MM.1S (cell line): ENCODE data around the gene PRR14.

Experiments
- DNase-seq: peaks from one replicate; pipeline ENCODE4 v3.0.0-alpha.2; 2015
- H2AFZ ChIP-seq: fragments of 300-600 bp; sonication (generic); 2 replicates; pipeline ENCODE4 v1.6.0; 2016; ENCODE audit warnings: antibody characterized with exemption, low read length
- H3F3A ChIP-seq: fragments of 300-600 bp; sonication (generic); 2 replicates; pipeline ENCODE4 v1.6.1; 2016; ENCODE audit warnings: mild to moderate bottlenecking, antibody characterized with exemption, low read length, moderate library complexity, mixed read lengths; ENCODE audit not compliant: insufficient read depth
- H3K27ac ChIP-seq: fragments of 300-600 bp; sonication (generic); 2 replicates; pipeline ENCODE4 v1.5.1; 2016; ENCODE audit warnings: mild to moderate bottlenecking, low read length
- H3K27me3 ChIP-seq: fragments of 300-600 bp; sonication (generic); replicated peaks from 2 replicates; pipeline ENCODE4 v1.6.0; 2016; ENCODE audit warnings: low read length; ENCODE audit not compliant: insufficient read depth
- H3K36me3 ChIP-seq: fragments of 300-600 bp; sonication (generic); replicated peaks from 2 replicates; pipeline ENCODE4 v1.6.1; 2016; ENCODE audit warnings: mild to moderate bottlenecking, low read length, mixed read lengths; ENCODE audit not compliant: insufficient read depth
- H3K4me1 ChIP-seq: fragments of 300-600 bp; sonication (generic); 2 replicates; pipeline ENCODE4 v1.6.1; 2016; ENCODE audit warnings: low read length, mixed read lengths
- H3K4me2 ChIP-seq: fragments of 300-600 bp; sonication (generic); 2 replicates; pipeline ENCODE4 v1.6.0; 2016; ENCODE audit warnings: low read depth, low read length
- H3K4me3 ChIP-seq: fragments of 300-600 bp; sonication (generic); 2 replicates; pipeline ENCODE4 v1.5.1; 2016; ENCODE audit warnings: low read length, mixed read lengths
- H3K79me2 ChIP-seq: fragments of 300-600 bp; sonication (generic); 2 replicates; pipeline ENCODE4 v1.6.1; 2016; ENCODE audit warnings: mixed run types, low read length, mixed read lengths
- H3K9ac ChIP-seq: fragments of 300-600 bp; sonication (generic); 2 replicates; pipeline ENCODE4 v1.6.1; 2016; ENCODE audit warnings: low read length, mixed read lengths
- H3K9me2 ChIP-seq: fragments of 300-600 bp; sonication (generic); replicated peaks from 2 replicates; pipeline ENCODE4 v1.6.1; 2016; ENCODE audit warnings: mild to moderate bottlenecking, low read length, mixed read lengths; ENCODE audit not compliant: insufficient read depth
- H3K9me3 ChIP-seq: fragments of 300-600 bp; sonication (generic); replicated peaks from 2 replicates; pipeline ENCODE4 v1.6.1; 2016; ENCODE audit warnings: mild to moderate bottlenecking, low read length, mixed read lengths; ENCODE audit not compliant: insufficient read depth
- H4K20me1 ChIP-seq: fragments of 300-600 bp; sonication (generic); 2 replicates; pipeline ENCODE4 v1.6.1; 2016; ENCODE audit warnings: mild to moderate bottlenecking, low read length, moderate library complexity, mixed read lengths; ENCODE audit not compliant: insufficient read depth
- EZH2 ChIP-seq: fragments of 300-600 bp; sonication (generic); optimal IDR thresholded peaks from 2 replicates; pipeline ENCODE3; 2017; ENCODE audit warnings: low read depth, mild to moderate bottlenecking, antibody characterized with exemption, low read length, mixed read lengths
- EZH2phosphoT487 ChIP-seq: fragments of 300-600 bp; sonication (generic); IDR thresholded peaks from 2 replicates; pipeline ENCODE4 v1.6.1; 2018; ENCODE audit warnings: antibody characterized with exemption, low read length
- TF ChIP-seq, protein P1 (sequence below): fragments of 300-600 bp; sonication (generic); IDR thresholded peaks from 2 replicates; pipeline ENCODE4 v1.5.1; 2016; ENCODE audit warnings: antibody characterized with exemption, low read length, mixed read lengths

Gene PRR14

DNA sequence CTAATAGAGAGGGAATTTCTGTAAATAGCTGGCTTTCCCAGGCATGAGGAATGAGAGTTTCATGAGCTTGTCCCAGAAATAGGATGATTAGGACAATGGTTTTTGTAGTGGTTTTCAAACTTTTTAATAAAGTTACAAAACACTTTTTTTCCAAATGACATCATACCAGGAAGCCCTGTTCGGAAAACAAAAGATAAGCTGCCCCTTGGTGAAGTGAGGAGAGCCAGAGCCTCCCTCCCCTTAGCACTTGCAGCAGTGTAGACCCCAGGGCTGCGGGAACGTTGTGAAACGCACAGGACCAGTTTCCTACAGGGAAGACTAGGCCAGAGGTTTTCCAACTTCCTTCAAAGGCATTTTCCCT lies 15.1 kb downstream of the PRR14 start:
- no peaks in the 10 kb centered on the region for H4K20me1 ChIP-seq
- H3K4me2 ChIP-seq = no peak overlapping the region
- H3K4me1 ChIP-seq = 0 out of 2 replicates have a peak, but pooled peaks cover 10% of the 10 kb centered on the region
- no peak overlapping the region for H2AFZ ChIP-seq
- H3K27ac ChIP-seq = no peak overlapping the region
- no peak overlapping the region for H3K4me3 ChIP-seq
- H3F3A ChIP-seq = no peaks in the 10 kb centered on the region
- DNase-seq = no peak
- H3K9me2 ChIP-seq = no peaks in the 10 kb centered on the region
- H3K27me3 ChIP-seq = no peaks in the 10 kb centered on the region
- H3K9ac ChIP-seq = no peak overlapping the region
- H3K36me3 ChIP-seq = peaks cover 8% of the 10 kb centered on the region
- TF ChIP-seq EZH2phosphoT487 (no peak), EZH2 (no peak)
- TF ChIP-seq, protein P1, sequence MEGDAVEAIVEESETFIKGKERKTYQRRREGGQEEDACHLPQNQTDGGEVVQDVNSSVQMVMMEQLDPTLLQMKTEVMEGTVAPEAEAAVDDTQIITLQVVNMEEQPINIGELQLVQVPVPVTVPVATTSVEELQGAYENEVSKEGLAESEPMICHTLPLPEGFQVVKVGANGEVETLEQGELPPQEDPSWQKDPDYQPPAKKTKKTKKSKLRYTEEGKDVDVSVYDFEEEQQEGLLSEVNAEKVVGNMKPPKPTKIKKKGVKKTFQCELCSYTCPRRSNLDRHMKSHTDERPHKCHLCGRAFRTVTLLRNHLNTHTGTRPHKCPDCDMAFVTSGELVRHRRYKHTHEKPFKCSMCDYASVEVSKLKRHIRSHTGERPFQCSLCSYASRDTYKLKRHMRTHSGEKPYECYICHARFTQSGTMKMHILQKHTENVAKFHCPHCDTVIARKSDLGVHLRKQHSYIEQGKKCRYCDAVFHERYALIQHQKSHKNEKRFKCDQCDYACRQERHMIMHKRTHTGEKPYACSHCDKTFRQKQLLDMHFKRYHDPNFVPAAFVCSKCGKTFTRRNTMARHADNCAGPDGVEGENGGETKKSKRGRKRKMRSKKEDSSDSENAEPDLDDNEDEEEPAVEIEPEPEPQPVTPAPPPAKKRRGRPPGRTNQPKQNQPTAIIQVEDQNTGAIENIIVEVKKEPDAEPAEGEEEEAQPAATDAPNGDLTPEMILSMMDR = no peak
- no peaks in the 10 kb centered on the region for H3K9me3 ChIP-seq
- H3K79me2 ChIP-seq = peaks cover 47% of the 10 kb centered on the region

DNA sequence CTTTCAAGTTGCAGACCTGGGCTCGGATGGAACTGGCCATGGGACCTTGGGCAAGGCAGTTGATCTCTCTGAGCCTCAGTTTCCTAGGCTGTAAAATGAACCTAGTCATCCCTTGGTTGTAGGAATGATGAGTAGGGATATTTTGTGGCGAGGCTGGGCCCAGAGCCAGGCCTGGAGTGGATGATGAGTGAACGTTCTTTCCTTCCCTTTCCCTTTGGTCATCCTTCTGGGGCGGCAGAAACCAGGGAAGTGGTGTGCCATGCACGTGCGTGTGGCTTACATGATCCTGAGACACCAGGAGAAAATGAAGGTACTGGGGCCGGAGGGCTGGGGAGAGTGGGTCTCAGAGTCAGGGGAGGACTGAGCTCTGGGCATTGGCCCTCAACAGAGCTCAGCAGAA lies 15.9 kb downstream of the PRR14 start:
- no peaks in the 10 kb centered on the region for H3K9me2 ChIP-seq
- no peaks in the 10 kb centered on the region for H3K27me3 ChIP-seq
- H3K4me1 ChIP-seq = 0 out of 2 replicates have a peak, but pooled peaks cover 2% of the 10 kb centered on the region
- no peaks in the 10 kb centered on the region for H4K20me1 ChIP-seq
- no peaks in the 10 kb centered on the region for H3K9me3 ChIP-seq
- no peak overlapping the region for H3K4me3 ChIP-seq
- H3K27ac ChIP-seq = no peak overlapping the region
- no peak overlapping the region for H3K4me2 ChIP-seq
- TF ChIP-seq EZH2phosphoT487 = no peak
- no peak for TF ChIP-seq EZH2
- TF ChIP-seq, protein P1 = no peak
- H3K36me3 ChIP-seq = peaks cover 8% of the 10 kb centered on the region
- H3K9ac ChIP-seq = no peak overlapping the region
- no peak overlapping the region for H2AFZ ChIP-seq
- DNase-seq = no peak
- peaks cover 38% of the 10 kb centered on the region for H3K79me2 ChIP-seq
- no peaks in the 10 kb centered on the region for H3F3A ChIP-seq

DNA sequence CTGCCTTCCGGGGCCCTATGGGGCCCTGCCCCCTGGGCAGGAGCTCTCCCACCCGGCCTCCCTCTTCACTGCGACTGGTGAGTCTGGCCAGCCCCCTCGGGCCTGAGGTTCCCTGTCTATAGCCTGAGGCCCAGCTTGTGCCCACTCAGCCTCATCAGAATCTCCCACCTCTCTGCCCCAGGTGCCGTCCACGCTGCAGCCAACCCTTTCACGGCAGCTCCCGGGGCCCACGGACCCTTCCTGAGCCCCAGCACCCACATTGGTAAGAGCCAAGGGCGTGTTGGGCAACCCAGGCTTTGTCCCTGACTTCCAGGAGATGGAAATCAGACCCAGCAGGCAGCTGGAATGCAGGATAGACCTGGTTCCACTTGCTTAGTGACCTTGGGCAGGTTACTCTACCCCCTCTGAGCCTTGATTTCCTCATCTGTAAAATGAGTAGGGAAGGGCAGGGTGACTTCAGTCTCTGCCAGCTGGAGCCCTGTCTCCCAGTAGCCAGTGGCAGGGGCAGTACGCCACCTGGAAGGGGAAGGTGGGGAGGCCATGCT lies 16.7 kb downstream of the PRR14 start:
- Histone ChIP-seq H3K9me2 (no peaks in the 10 kb centered on the region), H3F3A (no peaks in the 10 kb centered on the region), H4K20me1 (no peaks in the 10 kb centered on the region), H3K9ac (no peak overlapping the region), H2AFZ (no peak overlapping the region), H3K36me3 (peaks cover 8% of the 10 kb centered on the region), H3K79me2 (peaks cover 30% of the 10 kb centered on the region), H3K4me3 (no peak overlapping the region), H3K27ac (no peak overlapping the region), H3K4me1 (no peaks in the 10 kb centered on the region), H3K4me2 (no peak overlapping the region), H3K27me3 (no peaks in the 10 kb centered on the region), H3K9me3 (no peaks in the 10 kb centered on the region)
- no peak for DNase-seq
- TF ChIP-seq EZH2 = no peak
- TF ChIP-seq, protein P1 = no peak
- no peak for TF ChIP-seq EZH2phosphoT487
